ENCODE results near the gene GTF3C6. TPM values are rescaled to one million over a fixed set of nuclear protein-coding genes. Genes with fewer than 3 reads are reported as not detected.
"Not testable (repeated sequence)": the region's sequence is repeated elsewhere in the genome, so short reads cannot be mapped to it uniquely, and the experiment has no call there.

GTF3C6 gene
- polyA plus RNA-seq, 1 donor, result 57.7 TPM

DNA sequence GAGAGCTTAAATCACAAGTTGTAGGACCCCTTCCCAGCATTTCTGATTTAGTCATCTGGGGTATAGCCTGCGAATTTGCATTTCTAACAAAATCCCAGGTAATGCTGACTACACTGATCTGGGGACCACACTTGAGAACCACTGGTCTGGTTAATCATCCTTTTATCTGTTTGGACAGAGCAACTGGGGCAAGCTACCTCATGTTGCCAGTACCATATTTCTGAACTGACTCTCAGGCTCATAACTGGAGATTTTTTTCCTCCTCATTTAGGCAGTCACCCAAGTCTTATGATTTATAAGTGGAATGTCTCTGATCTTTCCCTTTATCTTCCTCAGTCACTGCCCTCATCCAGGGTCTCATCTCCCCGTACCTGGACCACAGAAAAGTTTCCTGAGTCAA, 12.0 kb upstream of the GTF3C6 start:
- DNase-seq, result no peak
- WGBS (ENCODE audit: insufficient coverage, low lambda C conversion rate), result 60% methylated on average over 1 of the region's 2 CpGs
- no peaks in the 10 kb centered on the region for H3K4me1 ChIP-seq (ENCODE audit: control insufficient read depth, insufficient read depth, low read length)
- H3K9me3 ChIP-seq (ENCODE audit: control insufficient read depth, low read depth, low read length), result no peaks in the 10 kb centered on the region
- H3K36me3 ChIP-seq (ENCODE audit: control insufficient read depth, insufficient read depth, low read length), result no peaks in the 10 kb centered on the region
- no peak overlapping the region for H3K27ac ChIP-seq (ENCODE audit: low read length)
- H3K4me3 ChIP-seq (ENCODE audit: low read length), result no peak overlapping the region
- H3K27me3 ChIP-seq (ENCODE audit: control insufficient read depth, insufficient read depth, low read length), result no peaks in the 10 kb centered on the region

DNA sequence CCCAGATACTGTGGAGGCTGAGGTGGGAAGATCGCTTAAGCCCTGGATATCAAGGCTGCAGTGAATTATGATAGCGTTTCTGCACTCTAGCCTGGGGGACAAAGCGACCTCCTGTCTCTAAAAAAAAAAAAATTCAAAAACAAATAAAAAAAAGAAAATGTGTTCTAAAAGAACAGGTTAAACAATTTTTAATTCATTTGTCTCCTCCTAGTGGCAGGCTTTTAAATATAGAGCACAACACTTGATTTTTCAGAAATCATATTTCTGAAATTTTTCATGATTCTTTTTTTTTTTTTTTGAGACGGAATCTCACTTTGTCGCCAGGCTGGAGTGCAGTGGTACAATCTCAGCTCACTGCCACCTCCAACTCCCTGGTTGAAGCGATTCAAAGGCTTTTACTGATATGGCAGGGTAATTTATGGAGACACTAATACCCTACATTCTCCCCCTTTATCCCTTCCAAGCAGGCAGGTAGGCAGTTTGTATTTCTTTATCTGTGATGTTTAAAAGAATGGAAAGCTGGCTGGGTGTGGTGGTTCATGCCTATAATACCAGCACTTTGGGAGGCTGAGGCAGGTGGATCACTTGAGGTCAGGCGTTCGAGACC, 8.7 kb upstream of the GTF3C6 start:
- no peak for DNase-seq
- Histone ChIP-seq H3K36me3 (ENCODE audit: control insufficient read depth, insufficient read depth, low read length) (no peaks in the 10 kb centered on the region), H3K4me3 (ENCODE audit: low read length) (no peak overlapping the region), H3K27ac (ENCODE audit: low read length) (no peak overlapping the region), H3K27me3 (ENCODE audit: control insufficient read depth, insufficient read depth, low read length) (no peaks in the 10 kb centered on the region), H3K4me1 (ENCODE audit: control insufficient read depth, insufficient read depth, low read length) (peaks cover 4% of the 10 kb centered on the region), H3K9me3 (ENCODE audit: control insufficient read depth, low read depth, low read length) (no peaks in the 10 kb centered on the region)
- no CpG with 5 or more reads among the region's 8 CpGs for WGBS (ENCODE audit: insufficient coverage, low lambda C conversion rate)

GRCh38 chr6:110950440-110950839, 8.1 kb upstream of the GTF3C6 start:
- no peaks in the 10 kb centered on the region for H3K9me3 ChIP-seq (ENCODE audit: control insufficient read depth, low read depth, low read length)
- DNase-seq, result no peak
- H3K4me3 ChIP-seq (ENCODE audit: low read length), result no peak overlapping the region
- no peaks in the 10 kb centered on the region for H3K27me3 ChIP-seq (ENCODE audit: control insufficient read depth, insufficient read depth, low read length)
- no peaks in the 10 kb centered on the region for H3K36me3 ChIP-seq (ENCODE audit: control insufficient read depth, insufficient read depth, low read length)
- H3K27ac ChIP-seq (ENCODE audit: low read length), result no peak overlapping the region
- peaks cover 4% of the 10 kb centered on the region for H3K4me1 ChIP-seq (ENCODE audit: control insufficient read depth, insufficient read depth, low read length)

GRCh38 chr6:110951008-110951407, 7.5 kb upstream of the GTF3C6 start:
- Histone ChIP-seq H3K4me3 (ENCODE audit: low read length) (no peak overlapping the region), H3K9me3 (ENCODE audit: control insufficient read depth, low read depth, low read length) (no peaks in the 10 kb centered on the region), H3K36me3 (ENCODE audit: control insufficient read depth, insufficient read depth, low read length) (no peaks in the 10 kb centered on the region), H3K27me3 (ENCODE audit: control insufficient read depth, insufficient read depth, low read length) (no peaks in the 10 kb centered on the region), H3K27ac (ENCODE audit: low read length) (no peak overlapping the region), H3K4me1 (ENCODE audit: control insufficient read depth, insufficient read depth, low read length) (peaks cover 4% of the 10 kb centered on the region)
- DNase-seq, result no peak
- no CpG with 5 or more reads among the region's 1 CpG for WGBS (ENCODE audit: insufficient coverage, low lambda C conversion rate)

- Histone ChIP-seq H3K36me3 (ENCODE audit: control insufficient read depth, insufficient read depth, low read length) (no peaks in the 10 kb centered on the region), H3K9me3 (ENCODE audit: control insufficient read depth, low read depth, low read length) (no peaks in the 10 kb centered on the region), H3K27ac (ENCODE audit: low read length) (peak overlapping the region; percentile 60), H3K4me1 (ENCODE audit: control insufficient read depth, insufficient read depth, low read length) (peaks cover 4% of the 10 kb centered on the region), H3K4me3 (ENCODE audit: low read length) (no peak overlapping the region), H3K27me3 (ENCODE audit: control insufficient read depth, insufficient read depth, low read length) (no peaks in the 10 kb centered on the region)
- 17% methylated on average over 1 of the region's 8 CpGs for WGBS (ENCODE audit: insufficient coverage, low lambda C conversion rate)
- DNase-seq, result peak; percentile 49 to 78
Observed at GRCh38 chr6:110951986-110952794, 6.3 kb upstream of the GTF3C6 start.

DNA sequence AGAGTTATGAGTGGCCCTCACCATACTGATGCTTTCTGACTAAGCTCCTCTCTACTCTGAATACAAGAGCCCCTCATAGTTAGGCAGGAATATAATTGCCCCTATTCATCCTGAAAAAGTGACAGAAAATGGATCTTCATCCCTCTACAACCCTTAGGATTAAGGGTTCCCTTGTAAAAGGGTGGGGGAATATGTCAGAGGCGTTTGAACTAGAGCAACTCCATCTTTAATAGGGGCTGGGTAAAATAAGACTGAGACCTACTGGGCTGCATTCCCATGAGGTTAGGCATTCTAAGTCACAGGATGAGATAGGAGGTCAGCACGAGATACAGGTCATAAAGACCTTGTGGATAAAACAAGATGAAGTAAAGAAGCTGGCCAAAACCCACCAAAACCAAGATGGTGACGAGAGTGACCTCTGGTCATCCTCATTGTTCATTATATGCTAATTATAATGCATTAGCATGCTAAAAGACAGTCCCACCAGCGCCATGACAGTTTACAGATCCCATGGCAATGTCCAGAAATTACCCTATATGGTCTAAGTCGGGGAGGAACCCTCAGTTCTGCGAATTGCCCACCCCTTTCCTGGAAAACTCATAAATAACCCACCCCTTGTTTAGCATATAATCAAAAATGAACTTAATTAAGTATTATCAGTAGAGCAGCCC, 4.7 kb upstream of the GTF3C6 start:
- no peaks in the 10 kb centered on the region for H3K36me3 ChIP-seq (ENCODE audit: control insufficient read depth, insufficient read depth, low read length)
- peaks cover 9% of the 10 kb centered on the region for H3K4me1 ChIP-seq (ENCODE audit: control insufficient read depth, insufficient read depth, low read length)
- DNase-seq, result no peak
- no CpG with 5 or more reads among the region's 6 CpGs for WGBS (ENCODE audit: insufficient coverage, low lambda C conversion rate)
- no peaks in the 10 kb centered on the region for H3K27me3 ChIP-seq (ENCODE audit: control insufficient read depth, insufficient read depth, low read length)
- no peak overlapping the region for H3K27ac ChIP-seq (ENCODE audit: low read length)
- H3K9me3 ChIP-seq (ENCODE audit: control insufficient read depth, low read depth, low read length), result no peaks in the 10 kb centered on the region
- no peak overlapping the region for H3K4me3 ChIP-seq (ENCODE audit: low read length)

DNA sequence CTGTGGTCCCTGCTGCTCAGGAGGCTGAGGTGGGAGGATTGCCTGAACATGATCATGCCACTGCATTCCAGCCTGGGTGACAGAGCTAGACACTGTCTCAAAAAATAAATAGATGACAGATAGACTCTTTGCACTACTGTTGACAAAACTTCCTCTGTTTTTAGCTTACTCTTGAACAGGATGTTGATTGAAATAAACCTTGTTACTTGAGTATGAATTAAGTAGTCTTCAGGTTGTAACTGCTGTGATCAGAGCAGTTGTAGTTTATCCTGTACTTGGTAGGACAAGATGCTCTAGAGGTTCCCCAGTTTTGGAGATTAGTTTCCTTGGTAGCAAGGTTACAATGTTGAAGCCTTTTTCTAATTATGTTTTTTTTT, 1.5 kb downstream of the GTF3C6 start:
- H3K4me3 ChIP-seq (ENCODE audit: low read length), result no peak overlapping the region
- H3K36me3 ChIP-seq (ENCODE audit: control insufficient read depth, insufficient read depth, low read length), result peaks cover 24% of the 10 kb centered on the region

DNA sequence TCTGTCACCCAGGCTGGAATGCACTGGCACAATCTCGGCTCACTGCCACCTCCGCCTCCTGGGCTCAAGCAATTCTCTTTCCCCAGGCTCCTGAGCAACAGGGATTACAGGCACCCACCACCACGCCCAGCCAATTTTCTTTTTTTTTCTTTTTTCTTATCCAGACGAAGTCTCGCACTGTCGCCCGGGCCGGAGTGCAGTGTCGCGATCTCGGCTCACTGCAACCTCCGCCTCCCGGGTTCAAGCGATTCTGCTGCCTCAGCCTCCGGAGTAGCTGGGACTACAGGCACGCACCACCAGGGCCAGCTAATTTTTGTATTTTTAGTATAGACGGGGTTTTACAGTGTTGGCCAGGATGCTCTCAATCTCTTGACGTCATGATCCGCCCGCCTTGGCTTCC, 4.1 kb downstream of the GTF3C6 start:
- not testable (repeated sequence) for H3K4me3 ChIP-seq (ENCODE audit: low read length); H3K9me3 ChIP-seq (ENCODE audit: control insufficient read depth, low read depth, low read length); H3K4me1 ChIP-seq (ENCODE audit: control insufficient read depth, insufficient read depth, low read length); DNase-seq; H3K27ac ChIP-seq (ENCODE audit: low read length); H3K27me3 ChIP-seq (ENCODE audit: control insufficient read depth, insufficient read depth, low read length)
- H3K36me3 ChIP-seq (ENCODE audit: control insufficient read depth, insufficient read depth, low read length), result peaks cover 42% of the 10 kb centered on the region
- WGBS (ENCODE audit: insufficient coverage, low lambda C conversion rate), result 100% methylated on average over 1 of the region's 20 CpGs

More for the DNA sequence above, 1.5 kb downstream of the GTF3C6 start:
- Histone ChIP-seq H3K9me3 (ENCODE audit: control insufficient read depth, low read depth, low read length) (no peaks in the 10 kb centered on the region), H3K4me1 (ENCODE audit: control insufficient read depth, insufficient read depth, low read length) (peaks cover 4% of the 10 kb centered on the region), H3K27ac (ENCODE audit: low read length) (no peak overlapping the region), H3K27me3 (ENCODE audit: control insufficient read depth, insufficient read depth, low read length) (no peaks in the 10 kb centered on the region)
- no peak for DNase-seq

DNA sequence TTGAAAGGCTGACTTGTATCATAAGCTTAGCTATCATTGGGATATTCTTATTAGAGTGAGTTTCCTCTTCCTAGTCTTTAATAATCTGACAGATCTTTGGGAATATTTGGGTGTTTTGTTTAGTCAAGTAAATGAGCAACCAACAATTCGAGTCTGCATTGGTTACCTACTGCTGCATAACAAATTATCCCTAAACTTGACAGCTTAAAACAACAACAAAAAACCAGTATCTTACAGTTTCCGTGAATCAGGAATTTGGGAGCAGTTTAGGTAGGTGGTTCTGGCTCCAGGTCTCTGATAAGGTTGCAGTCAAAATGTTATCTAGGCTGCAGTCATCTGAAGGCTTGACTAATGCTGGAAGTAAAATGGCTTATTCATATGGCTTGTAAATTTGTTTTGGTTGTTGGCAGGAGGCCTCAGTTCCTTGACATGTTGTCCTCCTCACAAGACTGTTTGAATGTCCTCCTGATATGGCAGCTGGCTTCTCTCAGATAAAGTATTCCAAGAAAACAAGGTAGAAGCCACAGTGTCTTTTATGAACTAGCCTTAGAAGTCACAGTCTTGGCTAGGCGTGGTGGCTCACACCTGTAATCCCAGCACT, 7.2 kb downstream of the GTF3C6 start:
- no peak overlapping the region for H3K27ac ChIP-seq (ENCODE audit: low read length)
- H3K27me3 ChIP-seq (ENCODE audit: control insufficient read depth, insufficient read depth, low read length), result no peaks in the 10 kb centered on the region
- H3K36me3 ChIP-seq (ENCODE audit: control insufficient read depth, insufficient read depth, low read length), result peaks cover 44% of the 10 kb centered on the region
- H3K9me3 ChIP-seq (ENCODE audit: control insufficient read depth, low read depth, low read length), result no peaks in the 10 kb centered on the region
- H3K4me1 ChIP-seq (ENCODE audit: control insufficient read depth, insufficient read depth, low read length), result no peaks in the 10 kb centered on the region
- WGBS (ENCODE audit: insufficient coverage, low lambda C conversion rate), result no CpG with 5 or more reads among the region's 3 CpGs
- DNase-seq, result no peak
- H3K4me3 ChIP-seq (ENCODE audit: low read length), result no peak overlapping the region

GRCh38 chr6:110968661-110969060, 10.2 kb downstream of the GTF3C6 start:
- peaks cover 27% of the 10 kb centered on the region for H3K36me3 ChIP-seq (ENCODE audit: control insufficient read depth, insufficient read depth, low read length)
- not testable (repeated sequence) for H3K27me3 ChIP-seq (ENCODE audit: control insufficient read depth, insufficient read depth, low read length); H3K4me1 ChIP-seq (ENCODE audit: control insufficient read depth, insufficient read depth, low read length); H3K27ac ChIP-seq (ENCODE audit: low read length); H3K9me3 ChIP-seq (ENCODE audit: control insufficient read depth, low read depth, low read length); DNase-seq; H3K4me3 ChIP-seq (ENCODE audit: low read length)
- WGBS (ENCODE audit: insufficient coverage, low lambda C conversion rate), result no CpG with 5 or more reads among the region's 2 CpGs

Data from large intestine (tissue), 3 donors.